ENCODE results near the gene SBK3. TPM values are rescaled to one million over a fixed set of nuclear protein-coding genes. Genes with fewer than 3 reads are reported as not detected.

Gene SBK3
- total and polyA plus RNA-seq, 2 of the 8 experiments (the other 6 are each of a cell fraction or from before 2014, with no cell fraction given): 0.76 to 1.5 TPM

- no peak overlapping the region for H2BK12ac ChIP-seq (ENCODE audit: low read depth, low read length)
- H3K9me3 ChIP-seq (ENCODE audit: insufficient read depth in 2 of 2, low read depth in 1 of 2, low read length in 1 of 2): no peaks in the 10 kb centered on the region
- H3K27me3 ChIP-seq (replicated peaks in 1 of 4; ENCODE audit: control insufficient read depth in 3 of 4, extremely low read depth in 1 of 4, insufficient read depth in 3 of 4, low read length in 3 of 4): no peaks in the 10 kb centered on the region; a peak in 3 of 7 replicates
- no peak overlapping the region for H2AK5ac ChIP-seq (ENCODE audit: low read depth, low read length)
- no peak overlapping the region for H3K4ac ChIP-seq (replicated peaks; ENCODE audit: insufficient read length, low read depth, low read length)
- H3K4me3 ChIP-seq (ENCODE audit: extremely low read depth in 1 of 4, insufficient read depth in 2 of 4, low read depth in 3 of 4, low read length in 4 of 4): no peak overlapping the region
- no peak overlapping the region for H2BK20ac ChIP-seq (ENCODE audit: low read length)
- H3K14ac ChIP-seq (ENCODE audit: insufficient read length): no peak overlapping the region
- no peak for DNase-seq (ENCODE audit: low read depth in 1 of 2, low spot score in 2 of 2)
- no peak overlapping the region for H3K27ac ChIP-seq (ENCODE audit: low read depth, low read length)
- H3K36me3 ChIP-seq (ENCODE audit: control insufficient read depth in 2 of 4, insufficient read depth in 4 of 4, low read length in 3 of 4): no peaks in the 10 kb centered on the region; a peak in 1 of 8 replicates
- no peak overlapping the region for H3K4me2 ChIP-seq (ENCODE audit: insufficient read depth in 1 of 2, low read depth in 2 of 2, low read length in 2 of 2)
- no peak for FAIRE-seq
- peaks cover 0 to 20% (median 6%) of the 10 kb centered on the region in 4 experiments; a peak in 6 of 7 replicates for H3K4me1 ChIP-seq (replicated peaks in 1 of 4; ENCODE audit: control insufficient read depth in 3 of 4, insufficient read depth in 4 of 4, low read length in 3 of 4)
- no peak overlapping the region for H2BK15ac ChIP-seq (ENCODE audit: low read length)
- peaks cover 14% of the 10 kb centered on the region; the same call in 1 of the 2 replicates for H3K23me2 ChIP-seq (ENCODE audit: low read depth, low read length)
- H4K8ac ChIP-seq (ENCODE audit: extremely low read depth, insufficient read depth, low read length): no peak overlapping the region
- H4K20me1 ChIP-seq (replicated peaks in 1 of 2; ENCODE audit: control insufficient read depth in 1 of 2, insufficient read depth in 2 of 2, low read length in 2 of 2): peaks cover 0 to 3% of the 10 kb centered on the region in 2 experiments
- POLR2A ChIA-PET (ENCODE audit: partially characterized antibody): interaction anchor here (0.9 to 1.3 kb wide), 4 partner anchors 8 to 58 kb away, joined by 3 to 4 read pairs (median 4); partner anchors contain the start of gene FIZ1
- H3K23ac ChIP-seq (ENCODE audit: insufficient read length): no peak overlapping the region
- H4K5ac ChIP-seq (ENCODE audit: insufficient read length, low read depth, low read length): no peak overlapping the region
- WGBS, 2 experiments (ENCODE audit: extremely low coverage in 1 of 2, insufficient coverage in 1 of 2, insufficient read length in 1 of 2, insufficient replicate concordance in 2 of 2, low coverage in 1 of 2, low lambda C conversion rate in 2 of 2, missing lambda C conversion rate in 1 of 2): 94% methylated on average over 6 of the region's 10 CpGs; no CpG with 5 or more reads in 1 of the 2 experiments
- TF ChIP-seq POLR2A (IDR thresholded peaks at IDR 0.05; ENCODE audit: control extremely low read depth in 1 of 2, low read depth in 2 of 2, low read length in 2 of 2): no peak
- no peaks in the 10 kb centered on the region for H3K79me1 ChIP-seq (ENCODE audit: low read depth, low read length)
- H2BK5ac ChIP-seq (ENCODE audit: low read depth, low read length): no peak overlapping the region
- H2AFZ ChIP-seq (ENCODE audit: low read length): no peak overlapping the region
- H3K9ac ChIP-seq (replicated peaks in 1 of 4; ENCODE audit: extremely low read depth in 1 of 4, low read depth in 3 of 4, low read length in 3 of 4): no peak overlapping the region
- CTCF ChIA-PET (ENCODE audit: partially characterized antibody): interaction anchor here (0.6 to 1.2 kb wide), 4 partner anchors 9 to 32 kb away, joined by 3 to 8 read pairs (median 4); no protein-coding TSS in a partner anchor
- H3K56ac ChIP-seq (replicated peaks; ENCODE audit: insufficient read length, low read depth, low read length): no peak overlapping the region
- no peak overlapping the region; the same call in 1 of the 2 replicates for H3K18ac ChIP-seq (ENCODE audit: extremely low read depth, low read length)
- no peak overlapping the region for H4K91ac ChIP-seq (replicated peaks; ENCODE audit: insufficient read length, low read length)
- H2BK120ac ChIP-seq (replicated peaks; ENCODE audit: low read depth, low read length): no peak overlapping the region
- no peaks in the 10 kb centered on the region for H3K79me2 ChIP-seq (ENCODE audit: control insufficient read depth in 1 of 2, insufficient read depth in 2 of 2, low read length in 2 of 2)
Observed at GRCh38 chr19:55540619-55541018, 4.7 kb downstream of the SBK3 start.
